Endometrial microvascular endothelial cells (primary cell): Measurements from ENCODE around the gene FLRT1. TPM values are rescaled to one million over a fixed set of nuclear protein-coding genes. Genes with fewer than 3 reads are reported as not detected.

ENCODE experiments used
- in situ Hi-C: cut with HindIII; loops from 2 replicates; pipeline ENCODE4 v1.10.0; 2017; ENCODE audit warnings: low sequenced_read_pairs, low pct_unique_long_range_greater_than_20kb; ENCODE audit errors: inconsistent ontology term
- total RNA-seq: library from RNA; depleted of rRNA; stranded (reverse); fragments of >200 nt; gene quantifications from one replicate; pipeline ENCODE4 v1.2.3, GENCODE V29; 2015; ENCODE audit errors: inconsistent ontology term

Gene FLRT1
- total RNA-seq, 1 donor from 2014 or later: not detected

DNA sequence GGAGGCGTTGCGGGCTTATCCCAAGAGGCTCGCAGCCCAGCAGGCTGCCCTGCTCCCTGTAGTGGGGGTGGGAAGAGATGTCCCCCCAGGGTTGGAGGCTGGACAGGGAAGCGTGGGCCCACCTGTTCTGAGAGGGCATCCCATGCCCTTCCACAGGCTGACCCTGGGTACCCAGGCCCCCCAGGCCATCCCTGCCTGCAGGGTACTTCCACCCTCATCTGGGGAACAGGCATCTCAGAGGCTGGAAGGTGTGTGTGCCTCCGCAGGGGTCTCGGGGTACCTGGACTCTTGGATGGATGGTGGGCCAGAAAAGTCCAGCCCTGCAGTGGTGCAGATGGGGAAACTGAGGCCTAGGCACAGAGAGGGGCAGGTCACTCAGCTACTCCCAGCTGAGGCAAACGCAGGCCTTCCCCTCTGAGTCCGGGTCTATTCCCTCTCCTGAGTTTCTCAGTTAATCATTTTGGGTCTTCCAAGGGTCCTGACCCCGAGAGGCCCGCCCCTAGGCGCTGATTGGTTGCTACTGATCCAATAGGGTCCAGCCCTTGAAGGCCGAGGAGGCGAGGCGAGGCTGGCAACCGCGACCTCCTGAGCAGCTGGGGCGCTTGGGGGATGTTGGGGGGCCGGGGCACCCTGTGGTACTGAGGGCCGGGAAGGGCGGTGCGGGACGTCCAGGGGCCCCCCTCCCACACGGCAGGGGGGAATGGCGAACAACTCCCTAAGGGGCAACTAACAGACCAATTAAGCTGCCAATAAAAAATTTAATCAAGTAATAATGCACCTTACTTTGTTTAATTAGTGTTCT, 23.8 kb downstream of the FLRT1 start:
- in situ Hi-C loops: no loop called here

- in situ Hi-C loops: no loop called here
Measured at GRCh38 chr11:64060263-64060860, 24.6 kb downstream of the FLRT1 start.

DNA sequence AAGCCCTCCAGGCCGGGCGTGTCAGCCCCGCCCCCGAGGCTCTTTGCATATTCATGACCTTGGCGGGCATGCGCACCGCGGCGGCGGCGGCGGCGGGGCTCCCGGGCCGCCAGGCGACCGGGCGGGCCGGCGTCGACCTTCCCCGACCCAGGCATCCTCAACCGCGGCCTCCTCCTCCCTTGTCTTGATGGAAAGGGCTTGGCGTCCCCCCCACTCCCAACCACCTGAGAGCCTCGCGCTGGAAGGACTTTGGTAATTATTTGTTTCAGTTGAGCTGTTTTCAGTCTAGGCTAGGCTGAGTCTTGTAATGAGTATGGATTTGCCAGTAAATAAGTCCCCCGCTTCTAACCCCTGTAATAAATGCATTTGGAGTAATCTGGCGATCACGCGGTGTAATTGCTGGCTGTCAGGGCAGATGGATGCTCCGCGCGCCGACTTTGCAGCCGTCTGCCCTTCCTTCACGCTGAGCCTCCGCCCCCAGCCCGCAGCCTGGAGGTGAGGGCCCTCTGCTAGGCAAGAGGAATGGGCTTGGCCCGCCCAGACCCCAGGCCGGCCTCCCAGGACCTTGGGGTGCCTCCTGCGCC, 25.2 kb downstream of the FLRT1 start:
- in situ Hi-C loops: no loop called here

DNA sequence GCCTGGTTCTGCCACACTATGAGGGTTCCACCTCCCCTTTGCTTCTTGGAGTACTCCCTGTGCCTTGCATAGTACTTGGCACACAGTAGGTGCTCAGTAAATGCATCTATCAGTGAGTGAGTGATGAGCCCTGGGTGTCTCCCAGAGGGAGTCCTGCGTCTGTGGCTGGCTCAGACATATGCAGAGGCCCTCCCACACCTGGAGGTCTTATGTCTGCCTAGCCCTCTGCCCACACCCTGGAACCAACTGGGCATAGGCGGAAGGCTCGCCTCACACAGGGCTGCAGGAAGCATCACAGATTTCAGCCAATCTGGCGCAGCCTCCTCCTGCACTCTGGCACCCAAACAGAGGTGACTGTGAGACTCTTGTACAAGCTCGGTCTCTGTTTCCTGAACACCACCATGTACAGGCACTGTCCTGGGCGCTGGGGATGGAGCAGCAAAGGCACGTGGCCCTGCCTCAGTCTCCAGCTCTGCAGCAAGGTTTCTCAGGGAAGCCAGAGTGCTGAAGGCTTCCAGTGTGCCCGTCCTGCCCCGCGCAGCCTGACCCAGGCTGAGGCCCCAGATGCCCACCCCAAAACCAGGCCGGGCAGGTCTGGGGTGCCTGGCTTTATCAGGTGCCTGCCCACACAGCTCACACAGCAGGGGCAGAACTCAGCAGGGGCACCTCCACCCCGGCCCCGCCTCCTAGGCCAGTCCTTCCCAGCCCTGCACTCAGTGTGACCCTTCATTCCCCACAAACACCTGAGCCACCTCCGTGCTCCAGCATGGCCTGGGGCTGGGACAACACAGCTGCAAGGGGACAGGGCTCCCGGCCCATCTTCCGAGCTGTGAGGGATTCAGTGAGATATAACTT, 26.7 kb downstream of the FLRT1 start:
- in situ Hi-C loops: no loop called here

DNA sequence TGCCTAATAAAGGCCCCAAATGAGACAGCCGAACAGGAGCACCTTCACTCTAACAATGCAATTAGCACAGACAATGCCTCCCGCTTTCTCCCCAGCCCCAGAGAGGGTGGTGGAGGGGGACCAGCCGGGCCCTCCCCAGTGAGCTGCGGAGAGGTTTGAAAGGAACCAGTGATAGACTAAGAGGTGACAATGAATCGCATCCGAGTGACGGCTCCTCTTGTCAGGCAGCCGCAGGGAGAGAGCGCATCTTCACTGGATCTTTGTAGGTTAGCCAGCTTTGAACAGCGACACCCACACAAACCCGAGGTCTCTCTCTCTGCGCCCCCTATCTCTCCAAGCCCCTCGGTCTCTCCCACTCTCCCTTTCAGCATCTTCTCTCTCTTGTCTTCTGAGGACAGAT, 28.0 kb downstream of the FLRT1 start:
- in situ Hi-C loops: no loop called here

DNA sequence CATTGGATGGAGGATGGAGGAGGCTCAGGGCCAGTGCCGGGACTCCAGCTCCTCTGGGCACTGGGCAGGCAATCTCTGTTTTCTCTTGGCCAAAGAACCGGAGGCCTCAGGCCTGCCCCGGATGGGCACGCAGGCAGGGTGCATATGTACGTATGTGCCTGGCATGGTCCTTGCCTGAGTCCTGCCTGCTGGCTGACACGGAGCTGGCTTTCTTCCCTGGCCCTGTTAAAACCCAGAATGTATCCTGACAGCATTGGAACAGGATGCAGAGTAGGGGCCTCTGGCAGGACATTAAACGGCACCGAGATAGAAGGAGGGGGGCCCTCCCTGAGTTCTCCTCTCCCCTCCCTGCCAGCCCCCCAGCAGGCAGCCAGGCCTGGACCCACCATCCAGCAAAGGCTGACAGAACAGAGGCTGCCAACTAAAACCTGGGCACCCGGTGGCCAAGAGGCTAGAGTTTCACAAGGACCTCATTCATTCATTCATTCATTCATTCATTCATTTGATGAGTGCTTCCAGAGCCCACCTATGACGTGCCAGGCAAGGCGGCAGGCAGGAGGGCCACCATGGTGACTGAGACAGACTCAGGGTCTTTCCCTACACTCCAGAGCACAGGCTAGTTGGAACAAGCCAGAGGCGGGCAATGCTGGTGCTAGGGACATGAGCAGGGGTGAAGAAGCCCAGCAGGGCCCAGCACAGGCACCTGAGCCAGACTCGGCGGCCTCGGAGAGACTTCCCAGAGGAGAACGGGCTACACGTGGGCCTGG, 28.8 kb downstream of the FLRT1 start:
- in situ Hi-C loops: no loop called here

DNA sequence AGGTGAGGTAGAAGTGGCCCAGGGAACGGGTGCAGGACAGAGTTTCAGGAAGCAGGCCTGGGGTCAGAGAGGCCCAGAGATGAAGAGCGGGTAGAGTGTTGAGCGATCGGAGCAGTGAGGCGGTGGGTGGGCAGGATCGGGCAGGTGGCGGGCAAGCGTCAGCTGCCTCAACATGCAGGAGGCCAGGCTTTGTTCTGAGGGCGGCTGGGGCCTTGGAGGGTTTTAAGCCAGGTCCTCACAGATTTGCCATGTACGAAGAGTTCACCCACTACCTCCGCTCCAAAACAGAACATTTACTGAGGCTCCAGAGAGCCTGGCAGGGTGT, 29.4 kb downstream of the FLRT1 start:
- in situ Hi-C loops: no loop called here

GRCh38 chr11:64065712-64066111, 30.0 kb downstream of the FLRT1 start:
- in situ Hi-C loops: no loop called here

- in situ Hi-C loops: no loop called here
Measured at GRCh38 chr11:64067230-64067993, 31.7 kb downstream of the FLRT1 start.

- in situ Hi-C loops: no loop called here
Measured at GRCh38 chr11:64068705-64069400, 33.1 kb downstream of the FLRT1 start.

- in situ Hi-C loops: loop anchor here (10.0 kb wide), 1 partner anchor 65 kb away; no protein-coding TSS in a partner anchor
Measured at GRCh38 chr11:64069401-64070313, 33.9 kb downstream of the FLRT1 start.

DNA sequence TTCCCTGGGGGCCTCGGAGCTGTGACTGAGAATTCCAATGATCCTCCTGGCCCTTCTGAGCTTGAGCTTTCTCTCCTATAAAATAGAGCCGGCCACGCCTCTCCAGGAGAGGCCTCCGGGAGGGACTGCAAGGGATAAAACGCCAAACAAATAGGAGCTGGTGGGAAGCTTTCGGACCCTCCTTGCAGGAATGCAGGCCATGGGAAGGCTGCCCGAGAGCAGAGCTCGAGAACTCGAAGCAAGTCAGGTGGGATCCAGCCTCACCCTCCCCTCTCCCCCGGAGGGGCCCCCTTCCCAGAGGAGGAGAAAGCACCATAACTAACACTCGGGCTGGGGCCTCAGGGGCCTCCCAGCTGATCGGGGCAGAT, 34.6 kb downstream of the FLRT1 start:
- in situ Hi-C loops: loop anchor here (10.0 kb wide), 1 partner anchor 65 kb away; no protein-coding TSS in a partner anchor

- in situ Hi-C loops: loop anchor here (10.0 kb wide), 1 partner anchor 67 kb away; no protein-coding TSS in a partner anchor
Measured at GRCh38 chr11:64071849-64072248, 36.1 kb downstream of the FLRT1 start.

DNA sequence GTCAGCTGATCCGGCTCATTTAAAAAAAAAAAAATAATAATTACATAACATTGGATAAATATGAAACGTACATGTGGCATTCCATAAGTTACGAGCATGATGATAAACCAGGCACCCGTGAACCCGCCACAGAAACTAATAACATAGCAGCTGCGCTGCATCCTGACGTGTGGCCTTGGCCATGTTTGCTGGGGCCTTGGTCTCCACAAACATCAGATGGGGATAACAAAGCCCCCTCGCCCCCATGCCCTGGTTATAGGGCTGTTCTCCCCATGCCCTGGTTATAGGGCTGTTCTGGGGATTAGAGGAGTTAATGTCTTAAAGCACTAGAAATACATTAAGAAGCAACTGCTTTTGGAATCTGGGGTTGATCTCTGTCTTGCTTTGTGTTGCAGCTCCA, 36.7 kb downstream of the FLRT1 start:
- in situ Hi-C loops: loop anchor here (10.0 kb wide), 1 partner anchor 68 kb away; no protein-coding TSS in a partner anchor

- in situ Hi-C loops: loop anchor here (10.0 kb wide), 1 partner anchor 68 kb away; no protein-coding TSS in a partner anchor
Measured at GRCh38 chr11:64072871-64073270, 37.1 kb downstream of the FLRT1 start.

- in situ Hi-C loops: loop anchor here (10.0 kb wide), 1 partner anchor 69 kb away; no protein-coding TSS in a partner anchor
Measured at GRCh38 chr11:64073542-64073941, 37.8 kb downstream of the FLRT1 start.
